Measurements from ENCODE around the gene VASN.

Gene VASN

GRCh38 chr16:4373356-4373908, 1.8 kb downstream of the VASN start:
- no peak for DNase-seq

DNA sequence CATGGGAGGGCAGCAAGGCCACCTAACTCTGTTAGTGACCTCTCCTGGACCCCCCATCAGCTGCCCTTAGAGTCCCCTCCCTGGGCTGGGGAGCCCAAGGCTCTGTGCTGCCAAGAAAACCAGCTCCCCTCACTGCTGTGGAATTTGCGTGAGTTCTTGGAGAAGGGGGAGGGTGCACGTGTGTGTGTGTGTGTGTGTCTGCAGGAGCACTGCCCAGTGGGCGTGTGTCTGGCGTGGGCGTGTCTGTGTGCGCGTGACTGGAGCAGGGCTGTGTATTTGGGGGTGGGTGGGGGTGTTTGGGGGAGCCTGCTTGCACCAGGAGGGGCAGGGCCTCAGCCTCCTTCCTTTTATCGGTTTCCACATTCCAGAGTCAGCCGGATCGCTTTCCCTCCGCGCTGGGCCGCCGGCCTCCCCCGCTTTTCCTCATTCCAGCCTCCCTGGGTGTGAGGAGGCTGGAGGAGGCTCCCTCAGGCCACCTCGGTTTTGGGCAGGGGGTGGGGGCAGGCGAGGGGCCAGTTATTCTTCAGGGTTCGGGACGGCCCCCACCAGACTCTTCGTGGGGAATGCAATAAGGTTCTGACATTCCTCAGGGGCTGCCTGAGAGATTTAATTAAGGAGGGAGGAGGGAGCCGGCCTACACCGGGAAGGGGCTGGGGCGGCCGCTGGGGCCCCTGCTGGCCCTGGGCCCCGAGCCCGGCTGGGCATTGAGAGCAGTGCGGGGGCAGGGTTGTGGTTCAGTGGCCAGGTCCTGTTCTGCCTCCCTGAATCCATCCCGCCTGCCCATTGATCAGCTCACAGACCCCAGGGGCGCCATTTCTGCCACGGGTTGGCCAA, 2.5 kb downstream of the VASN start:
- DNase-seq = no peak

GRCh38 chr16:4375717-4376116, 4.1 kb downstream of the VASN start:
- no peak for DNase-seq

DNA sequence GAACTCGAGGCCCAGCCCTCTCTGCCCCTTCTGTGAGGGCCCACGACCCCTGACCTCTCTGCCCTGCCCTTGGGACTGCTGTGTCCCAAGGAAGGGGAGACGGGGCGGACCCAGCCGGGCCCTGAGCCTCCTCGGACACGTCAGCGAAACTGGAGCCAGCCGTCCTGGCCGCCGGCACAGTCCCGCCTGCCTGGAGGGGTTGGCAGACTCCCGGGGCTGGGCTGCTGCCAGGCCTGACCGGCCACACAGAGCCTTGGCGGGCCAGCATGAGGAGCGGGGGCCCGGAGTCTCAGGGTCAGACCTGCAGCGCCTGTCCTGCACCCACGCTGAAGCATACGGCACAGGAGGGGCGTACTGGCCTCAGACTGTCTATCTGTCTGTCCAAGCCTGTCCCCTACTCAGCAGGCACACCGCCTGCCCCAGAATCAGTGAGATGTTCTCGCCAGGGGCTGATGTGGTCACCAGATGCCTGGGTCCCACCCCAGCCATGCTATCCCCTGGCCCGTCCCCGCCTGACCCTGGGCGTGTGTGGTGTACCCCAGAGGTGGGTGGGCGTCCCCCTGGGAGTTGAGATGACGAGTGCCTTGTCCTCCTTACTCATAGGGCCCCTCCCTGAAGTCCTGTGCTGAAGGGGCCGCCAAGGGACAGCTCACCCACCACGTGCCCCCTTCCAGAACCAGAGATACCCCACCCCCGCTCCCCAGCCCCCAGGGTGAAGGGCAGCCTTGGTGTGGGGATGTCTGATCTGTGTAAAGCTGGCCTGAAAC, 4.7 kb downstream of the VASN start:
- no peak for DNase-seq

- no peak for DNase-seq
These were observed 5.4 kb downstream of the VASN start for GRCh38 chr16:4376893-4377572.

DNA sequence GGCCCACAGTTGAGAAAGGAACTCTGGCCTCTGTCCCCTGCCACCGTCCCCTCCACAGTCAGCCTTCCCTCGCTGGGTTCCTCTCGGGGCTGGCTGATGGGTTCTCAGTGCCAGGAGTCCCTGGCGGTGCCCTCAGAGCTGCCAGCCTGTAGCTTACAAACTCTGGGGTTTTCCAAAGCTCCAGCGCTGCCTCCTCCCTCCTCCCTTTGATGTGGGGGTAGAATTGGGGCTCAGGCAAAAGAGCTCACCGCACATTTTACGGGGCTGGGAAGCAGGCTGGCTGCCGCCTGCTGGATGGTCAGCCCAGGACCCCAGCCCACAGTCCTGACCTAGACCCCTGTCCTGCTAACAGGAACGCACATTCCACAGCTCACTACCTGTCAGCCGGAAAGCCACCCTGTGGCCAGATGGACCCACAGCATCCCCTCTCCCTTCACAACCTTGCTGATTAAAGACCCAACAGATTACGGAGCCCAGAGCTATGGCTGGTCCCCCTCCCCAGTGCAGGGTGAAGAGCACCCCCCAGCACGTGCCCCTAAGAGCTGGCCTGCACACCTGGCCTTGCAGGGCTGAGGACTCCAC, 6.0 kb downstream of the VASN start:
- DNase-seq = no peak

DNA sequence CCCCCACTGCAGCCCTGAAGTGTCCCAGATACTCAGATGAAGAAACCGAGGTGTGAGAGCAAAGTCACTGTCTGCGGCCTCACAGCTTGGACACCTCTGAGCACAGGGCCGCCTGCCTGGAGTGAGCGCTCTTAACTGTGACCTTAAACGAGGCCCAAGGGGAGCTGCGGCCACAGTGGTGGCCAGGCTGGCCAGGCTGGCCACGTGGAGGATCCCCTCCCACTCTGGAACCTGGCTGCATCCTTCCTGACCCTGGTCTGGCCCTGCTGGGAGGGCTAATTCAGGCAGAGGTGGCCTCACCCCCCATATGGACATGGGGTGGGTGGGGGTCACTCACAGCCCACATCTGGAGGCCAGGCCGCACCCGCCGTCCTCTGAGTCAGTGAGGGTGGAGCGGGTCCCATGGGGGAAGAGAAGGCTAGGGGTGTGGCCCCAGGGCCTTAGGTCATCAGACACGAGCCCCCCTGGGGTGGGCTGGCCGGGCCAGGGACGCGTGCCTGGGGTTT, 6.6 kb downstream of the VASN start:
- DNase-seq = no peak

GRCh38 chr16:4378999-4379690, 7.5 kb downstream of the VASN start:
- DNase-seq = no peak

GRCh38 chr16:4380119-4381063, 8.7 kb downstream of the VASN start:
- DNase-seq = no peak

DNA sequence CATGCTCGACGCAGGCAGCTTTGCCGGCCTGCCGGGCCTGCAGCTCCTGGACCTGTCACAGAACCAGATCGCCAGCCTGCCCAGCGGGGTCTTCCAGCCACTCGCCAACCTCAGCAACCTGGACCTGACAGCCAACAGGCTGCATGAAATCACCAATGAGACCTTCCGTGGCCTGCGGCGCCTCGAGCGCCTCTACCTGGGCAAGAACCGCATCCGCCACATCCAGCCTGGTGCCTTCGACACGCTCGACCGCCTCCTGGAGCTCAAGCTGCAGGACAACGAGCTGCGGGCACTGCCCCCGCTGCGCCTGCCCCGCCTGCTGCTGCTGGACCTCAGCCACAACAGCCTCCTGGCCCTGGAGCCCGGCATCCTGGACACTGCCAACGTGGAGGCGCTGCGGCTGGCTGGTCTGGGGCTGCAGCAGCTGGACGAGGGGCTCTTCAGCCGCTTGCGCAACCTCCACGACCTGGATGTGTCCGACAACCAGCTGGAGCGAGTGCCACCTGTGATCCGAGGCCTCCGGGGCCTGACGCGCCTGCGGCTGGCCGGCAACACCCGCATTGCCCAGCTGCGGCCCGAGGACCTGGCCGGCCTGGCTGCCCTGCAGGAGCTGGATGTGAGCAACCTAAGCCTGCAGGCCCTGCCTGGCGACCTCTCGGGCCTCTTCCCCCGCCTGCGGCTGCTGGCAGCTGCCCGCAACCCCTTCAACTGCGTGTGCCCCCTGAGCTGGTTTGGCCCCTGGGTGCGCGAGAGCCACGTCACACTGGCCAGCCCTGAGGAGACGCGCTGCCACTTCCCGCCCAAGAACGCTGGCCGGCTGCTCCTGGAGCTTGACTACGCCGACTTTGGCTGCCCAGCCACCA, 9.7 kb downstream of the VASN start:
- DNase-seq = no peak

- no peak for DNase-seq
These were observed 10.5 kb downstream of the VASN start for GRCh38 chr16:4381935-4382794.

- no peak for DNase-seq
These were observed 11.2 kb downstream of the VASN start for GRCh38 chr16:4382795-4383357.

DNA sequence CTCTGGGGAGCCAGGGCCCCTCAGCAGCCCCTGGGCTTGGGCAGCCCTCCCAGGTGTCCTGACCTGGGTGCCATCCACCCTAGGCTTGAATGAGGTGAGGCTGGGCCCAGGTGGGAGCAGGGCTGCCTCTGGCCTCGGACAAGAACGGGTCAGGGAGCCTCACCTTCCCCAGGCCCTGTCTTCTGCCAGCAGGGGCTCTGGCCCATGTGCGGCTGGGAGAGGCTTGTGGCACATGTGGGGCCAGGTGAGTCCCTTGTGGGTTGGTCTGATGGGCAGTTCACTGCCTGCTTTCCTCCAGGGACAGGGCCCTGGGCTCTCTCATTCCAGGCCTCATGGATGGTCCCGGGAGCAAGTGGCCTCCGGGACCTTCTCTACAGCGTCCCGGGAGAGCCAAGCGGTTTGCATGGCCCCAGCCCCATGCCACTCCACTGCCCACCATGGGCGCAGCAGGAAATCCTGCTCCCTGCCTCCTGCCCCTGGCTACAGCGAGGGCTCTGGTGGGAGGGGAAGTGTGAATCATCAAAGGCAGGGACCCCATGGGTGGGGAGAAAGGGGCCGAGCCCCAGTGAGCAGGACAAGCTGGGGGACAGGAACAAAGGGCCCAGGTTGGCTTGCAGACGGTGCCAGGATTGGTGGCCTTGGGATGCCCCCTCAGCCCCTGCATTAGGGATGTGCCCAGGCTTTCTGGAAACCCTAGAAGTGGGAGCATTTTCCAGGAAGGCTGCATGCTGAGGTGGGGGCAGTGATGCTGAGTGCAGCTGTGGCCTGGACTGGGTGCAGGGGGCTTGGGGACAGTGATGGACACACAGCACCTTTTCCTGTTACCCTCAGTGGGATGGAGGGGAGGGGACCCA, 12.2 kb downstream of the VASN start:
- no peak for DNase-seq

DNA sequence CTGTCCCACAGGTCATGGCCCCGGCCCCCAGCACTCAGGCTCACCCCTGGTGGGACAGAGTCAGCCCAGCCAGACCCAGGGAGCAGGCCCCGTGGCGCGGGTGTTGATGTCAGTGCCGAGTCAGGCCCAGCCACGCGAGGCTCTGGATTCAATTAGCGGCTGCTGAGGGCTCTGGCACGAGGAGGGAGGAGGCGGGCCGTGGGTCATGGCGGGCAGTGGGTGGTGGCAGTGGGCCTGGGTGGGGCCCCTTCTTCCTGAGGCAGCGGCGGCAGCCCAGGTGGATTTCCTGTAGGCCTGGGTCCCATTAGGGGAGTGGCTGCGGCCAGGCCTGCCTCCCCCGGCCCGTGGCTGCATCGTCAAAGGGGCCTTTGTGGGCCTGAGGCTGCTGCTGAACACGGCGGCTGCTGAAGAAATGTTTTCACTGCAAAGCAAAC, 12.9 kb downstream of the VASN start:
- DNase-seq = no peak

GRCh38 chr16:4385066-4385788, 13.6 kb downstream of the VASN start:
- DNase-seq = no peak

- DNase-seq = no peak
These were observed 14.3 kb downstream of the VASN start for GRCh38 chr16:4385789-4386450.
